PC-3 (cell line): ENCODE results near the gene CARS1. TPM values are rescaled to one million over a fixed set of nuclear protein-coding genes. Genes with fewer than 3 reads are reported as not detected.

ENCODE experiments used
- ATAC-seq: fragments of 200-7000 bp; cut with Tn5 transposase; 2 replicates; pipeline ENCODE4 v1.9.1; 2020; ENCODE audit warnings: mild to moderate bottlenecking, moderate library complexity
- BruUV-seq: library from RNA; stranded (reverse); fragments of 400-500 nt; replicated peaks from 2 replicates; lab custom pipeline; 2021; lab: Mats Ljungman, UMichigan
- CTCF ChIA-PET: fragments of 300-600 bp; sonication (Branson Sonifier 250); formaldehyde crosslinking; loops from one replicate; lab custom pipeline; 2022; ENCODE audit warnings: antibody characterized with exemption; lab: Charles Lee
- POLR2A ChIA-PET: fragments of 300-600 bp; sonication (Branson Sonifier 250); formaldehyde crosslinking; loops from one replicate; lab custom pipeline; 2022; ENCODE audit warnings: antibody characterized with exemption; ENCODE audit not compliant: unreplicated experiment; lab: Charles Lee
- DNase-seq: peaks from one replicate; pipeline ENCODE4 v3.0.0-alpha.2; 2015
- H2AFZ ChIP-seq: fragments of 300-600 bp; sonication (generic); 2 replicates; pipeline ENCODE4 v1.6.0; 2016; ENCODE audit warnings: antibody characterized with exemption, low read length
- H3F3A ChIP-seq: fragments of 300-600 bp; sonication (generic); one replicate; pipeline ENCODE4 v1.6.0; 2017; ENCODE audit warnings: antibody characterized with exemption, low read length, control low read depth, mild to moderate bottlenecking; ENCODE audit not compliant: unreplicated experiment
- H3K27ac ChIP-seq: fragments of 300-600 bp; sonication (generic); 2 replicates; pipeline ENCODE4 v1.5.1; 2016; ENCODE audit warnings: mild to moderate bottlenecking, low read length
- H3K27me3 ChIP-seq: fragments of 300-600 bp; sonication (generic); 2 replicates; pipeline ENCODE4 v1.6.1; 2016; ENCODE audit warnings: low read length, mixed read lengths
- H3K36me3 ChIP-seq: fragments of 300-600 bp; sonication (generic); 2 replicates; pipeline ENCODE4 v1.6.1; 2016; ENCODE audit warnings: low read depth, mixed run types, low read length, mixed read lengths
- H3K4me1 ChIP-seq: fragments of 300-600 bp; sonication (generic); 2 replicates; pipeline ENCODE4 v1.5.1; 2016; ENCODE audit warnings: low read length; ENCODE audit not compliant: insufficient read depth
- H3K4me2 ChIP-seq: fragments of 300-600 bp; sonication (generic); 2 replicates; pipeline ENCODE4 v1.6.0; 2016; ENCODE audit warnings: low read length
- H3K4me3 ChIP-seq: fragments of 300-600 bp; sonication (generic); 2 replicates; pipeline ENCODE4 v1.5.1; 2016; ENCODE audit warnings: mild to moderate bottlenecking, low read length, mixed read lengths
- H3K79me2 ChIP-seq: fragments of 300-600 bp; sonication (generic); 2 replicates; pipeline ENCODE4 v1.6.1; 2017; ENCODE audit warnings: low read length, mixed read lengths
- H3K9ac ChIP-seq: fragments of 300-600 bp; sonication (generic); 2 replicates; pipeline ENCODE4 v1.6.0; 2016; ENCODE audit warnings: mild to moderate bottlenecking, low read length
- H3K9me2 ChIP-seq: fragments of 300-600 bp; sonication (generic); replicated peaks from 2 replicates; pipeline ENCODE4 v1.6.1; 2016; ENCODE audit warnings: mixed run types, low read length, mixed read lengths
- H3K9me3 ChIP-seq: fragments of 300-600 bp; sonication (generic); 2 replicates; pipeline ENCODE4 v1.6.1; 2016; ENCODE audit warnings: low read length, mixed read lengths
- H4K20me1 ChIP-seq: fragments of 300-600 bp; sonication (generic); 2 replicates; pipeline ENCODE4 v1.6.1; 2016; ENCODE audit warnings: low read length, mixed read lengths
- CTCF ChIP-seq: fragments of 300-600 bp; sonication (generic); conservative IDR thresholded peaks from 2 replicates; pipeline ENCODE4 v1.5.1; 2017; ENCODE audit warnings: antibody characterized with exemption, low read depth, mild to moderate bottlenecking, low read length
- EZH2 ChIP-seq: fragments of 300-600 bp; sonication (generic); IDR thresholded peaks from one replicate; pipeline ENCODE4 v1.6.1; 2017; ENCODE audit warnings: antibody characterized with exemption, mild to moderate bottlenecking, low read length; ENCODE audit not compliant: unreplicated experiment
- EZH2phosphoT487 ChIP-seq: fragments of 300-600 bp; sonication (generic); IDR thresholded peaks from 2 replicates; pipeline ENCODE4 v1.6.1; 2018; ENCODE audit warnings: mild to moderate bottlenecking, antibody characterized with exemption, low read length, borderline replicate concordance
- intact Hi-C: fragments of 100-400 bp; cut with micrococcal nuclease; formaldehyde crosslinking; loops from 2 replicates; pipeline ENCODE4 v1.9.0; 2023
- total RNA-seq: library from RNA; depleted of rRNA; stranded (reverse); fragments of >200 nt; gene quantifications from 2 replicates; pipeline ENCODE4 v1.2.3, GENCODE V29; 2014

CARS1 gene
- total RNA-seq, 1 experiment from 2014 or later: 39.7 TPM

GRCh38 chr11:2992997-2993325 is 64.3 kb downstream of the CARS1 start:
- peaks cover 20% of the 10 kb centered on the region for H3K4me1 ChIP-seq
- no peaks in the 10 kb centered on the region for H3K9me2 ChIP-seq
- H3K27ac ChIP-seq: peak overlapping the region; percentile 51
- no peaks in the 10 kb centered on the region for H3F3A ChIP-seq
- peaks cover 39% of the 10 kb centered on the region for H3K79me2 ChIP-seq
- H3K4me2 ChIP-seq: peak overlapping the region; percentile 100
- H3K9me3 ChIP-seq: no peaks in the 10 kb centered on the region
- H3K4me3 ChIP-seq: peak overlapping the region; percentile 94
- DNase-seq: no peak
- peaks cover 32% of the 10 kb centered on the region for H4K20me1 ChIP-seq
- peaks cover 6% of the 10 kb centered on the region; the same call in 1 of the 2 replicates for H3K36me3 ChIP-seq
- peak overlapping the region; percentile 99 for H3K9ac ChIP-seq
- no TSS peak for BruUV-seq
- H2AFZ ChIP-seq: peak overlapping the region; percentile 93
- TF ChIP-seq EZH2: no peak
- no peak for TF ChIP-seq EZH2phosphoT487
- no peak for TF ChIP-seq CTCF
- ChIA-PET CTCF (no interaction called here), POLR2A (no interaction called here)
- intact Hi-C loops: no loop called here
- no peaks in the 10 kb centered on the region for H3K27me3 ChIP-seq
- ATAC-seq: peak; percentile 5

- peak within 1 kb of the TSS; percentile 93 for H2AFZ ChIP-seq
- peak within 1 kb of the TSS; percentile 100 for H3K4me2 ChIP-seq
Measured at GRCh38 chr11:2992234-2992996, 64.8 kb downstream of the CARS1 start, which contains the start of gene NAP1L4. NAP1L4 (minus strand) TSS chr11:2992329; CDS start chr11:2979220, 13,109 bp downstream.

More at GRCh38 chr11:2992234-2992996, 64.8 kb downstream of the CARS1 start, which contains the start of gene NAP1L4:
- Histone ChIP-seq H3K9me3 (no peaks in the 10 kb centered on the region), H3K27ac (peak within 1 kb of the TSS; percentile 61), H3F3A (no peaks in the 10 kb centered on the region), H3K27me3 (no peaks in the 10 kb centered on the region), H3K36me3 (peaks cover 6% of the 10 kb centered on the region; the same call in 1 of the 2 replicates), H3K4me3 (peak within 1 kb of the TSS; percentile 94), H4K20me1 (peaks cover 36% of the 10 kb centered on the region), H3K4me1 (peaks cover 23% of the 10 kb centered on the region), H3K9ac (peak within 1 kb of the TSS; percentile 99), H3K9me2 (no peaks in the 10 kb centered on the region), H3K79me2 (peaks cover 44% of the 10 kb centered on the region)
- CTCF ChIA-PET: interaction anchor here (0.7 kb wide), 1 partner anchor 62 kb away, joined by 17 read pairs; no protein-coding TSS in a partner anchor
- peak; percentile 82 for ATAC-seq
- TF ChIP-seq CTCF (no peak), EZH2phosphoT487 (no peak), EZH2 (no peak)
- POLR2A ChIA-PET: interaction anchor here (0.6 to 0.7 kb wide), 5 partner anchors 13 to 573 kb away, joined by 3 to 8 read pairs (median 5); partner anchors contain the start of gene PHLDA2
- intact Hi-C loops: no loop called here
- no TSS peak for BruUV-seq
- DNase-seq: peak; percentile 98
